ENCODE measurements around the gene XXYLT1.

Gene XXYLT1

DNA sequence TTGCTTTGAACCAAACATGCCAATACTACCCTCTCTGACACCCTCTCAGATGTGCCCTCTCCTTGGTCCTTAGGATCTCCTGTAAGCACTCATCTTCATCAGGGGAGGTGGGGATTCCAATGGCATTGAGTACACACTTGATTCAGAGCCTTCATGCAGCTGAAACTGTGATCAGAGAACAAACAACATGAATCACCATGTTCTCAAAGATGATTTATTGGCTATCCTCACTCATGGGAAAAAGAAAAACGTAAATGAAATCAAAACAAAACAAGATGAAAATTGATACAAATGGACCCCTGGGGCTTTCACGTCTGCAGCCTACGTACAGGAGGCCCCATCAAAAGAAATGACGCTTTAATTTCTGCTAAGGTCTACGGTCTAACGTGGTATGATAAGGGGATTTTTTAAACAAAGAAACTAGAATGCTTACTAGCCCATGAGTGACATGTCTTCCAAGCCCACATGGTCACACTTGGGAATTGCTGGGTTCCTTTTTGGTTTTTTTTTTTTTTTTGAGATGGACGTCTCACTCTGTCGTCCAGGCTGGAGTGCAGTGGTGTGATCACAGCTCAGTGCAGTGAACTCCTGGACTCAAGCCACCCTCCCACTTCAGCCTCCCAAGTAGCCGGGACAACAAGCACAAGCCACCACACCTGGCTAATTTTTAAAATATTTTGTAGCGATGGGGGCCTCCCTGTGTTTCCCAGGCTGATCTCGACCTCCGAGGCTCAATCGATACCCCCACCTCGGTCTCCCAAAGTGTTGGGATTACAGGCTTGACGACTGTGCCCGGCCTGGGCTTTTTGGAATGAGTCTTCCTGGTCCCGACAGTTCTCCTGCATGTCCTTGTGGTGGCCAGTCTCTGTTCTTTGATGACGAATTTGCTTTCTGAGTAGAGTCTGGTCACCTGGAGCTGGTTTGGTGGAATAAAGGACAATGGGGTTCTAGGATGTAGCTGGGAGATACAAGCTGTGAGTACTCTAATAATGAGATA, 202.6 kb downstream of the XXYLT1 start:
- Histone ChIP-seq H3K9ac (ENCODE audit: low read length in 5 of 5) (no peak overlapping the region), H3K4me1 (ENCODE audit: control insufficient read depth in 5 of 5, insufficient read depth in 5 of 5, low read length in 5 of 5) (peaks cover 0 to 5% (median 0%) of the 10 kb centered on the region in 5 donors), H3K4me3 (ENCODE audit: low read depth in 1 of 5, low read length in 5 of 5) (no peak overlapping the region), H3K27me3 (ENCODE audit: control insufficient read depth in 5 of 5, insufficient read depth in 4 of 5, low read length in 5 of 5) (no peaks in the 10 kb centered on the region), H3K36me3 (ENCODE audit: control insufficient read depth in 5 of 5, insufficient read depth in 5 of 5, low read length in 5 of 5) (peaks cover 0 to 33% (median 22%) of the 10 kb centered on the region in 5 donors), H3K27ac (ENCODE audit: low read depth, low read length) (no peak overlapping the region), H3K9me3 (ENCODE audit: control insufficient read depth in 5 of 5, low read length in 5 of 5) (no peaks in the 10 kb centered on the region)

DNA sequence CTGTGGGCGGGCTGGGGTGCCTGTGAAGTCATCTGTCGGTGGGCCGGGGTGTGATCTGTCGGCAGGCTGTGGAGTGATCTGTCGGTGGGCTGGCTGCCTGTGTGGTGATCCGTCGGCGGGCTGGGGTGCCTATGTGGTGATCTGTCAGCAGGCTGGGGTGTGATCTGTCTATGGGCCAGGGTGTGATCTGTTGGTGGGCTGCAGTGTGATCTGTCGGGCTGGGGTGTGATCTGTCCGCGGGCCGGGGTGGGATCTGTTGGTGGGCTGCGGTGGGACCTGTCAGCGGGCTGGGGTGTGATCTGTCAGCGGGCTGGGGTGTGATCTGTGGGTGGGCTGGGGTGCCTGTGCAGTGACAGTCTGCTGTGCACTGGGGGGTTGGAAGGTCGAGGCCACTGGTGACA, 204.5 kb downstream of the XXYLT1 start:
- H3K27me3 ChIP-seq (ENCODE audit: control insufficient read depth in 5 of 5, insufficient read depth in 4 of 5, low read length in 5 of 5): peaks cover 0 to 7% (median 0%) of the 10 kb centered on the region in 5 donors
- H3K27ac ChIP-seq (ENCODE audit: low read depth, low read length): no peak overlapping the region
- no peak overlapping the region for H3K9ac ChIP-seq (ENCODE audit: low read length in 5 of 5)
- peaks cover 0 to 25% (median 17%) of the 10 kb centered on the region in 5 donors for H3K36me3 ChIP-seq (ENCODE audit: control insufficient read depth in 5 of 5, insufficient read depth in 5 of 5, low read length in 5 of 5)
- H3K4me3 ChIP-seq (ENCODE audit: low read depth in 1 of 5, low read length in 5 of 5): no peak overlapping the region
- no peaks in the 10 kb centered on the region for H3K4me1 ChIP-seq (ENCODE audit: control insufficient read depth in 5 of 5, insufficient read depth in 5 of 5, low read length in 5 of 5)
- no peaks in the 10 kb centered on the region for H3K9me3 ChIP-seq (ENCODE audit: control insufficient read depth in 5 of 5, low read length in 5 of 5)

GRCh38 chr3:195065864-195066185, 205.1 kb downstream of the XXYLT1 start:
- peaks cover 0 to 22% (median 17%) of the 10 kb centered on the region in 5 donors for H3K36me3 ChIP-seq (ENCODE audit: control insufficient read depth in 5 of 5, insufficient read depth in 5 of 5, low read length in 5 of 5)
- H3K4me3 ChIP-seq (ENCODE audit: low read depth in 1 of 5, low read length in 5 of 5): no peak overlapping the region
- no peaks in the 10 kb centered on the region for H3K4me1 ChIP-seq (ENCODE audit: control insufficient read depth in 5 of 5, insufficient read depth in 5 of 5, low read length in 5 of 5)
- no peaks in the 10 kb centered on the region for H3K9me3 ChIP-seq (ENCODE audit: control insufficient read depth in 5 of 5, low read length in 5 of 5)
- H3K27ac ChIP-seq (ENCODE audit: low read depth, low read length): no peak overlapping the region
- H3K27me3 ChIP-seq (ENCODE audit: control insufficient read depth in 5 of 5, insufficient read depth in 4 of 5, low read length in 5 of 5): peaks cover 0 to 10% (median 0%) of the 10 kb centered on the region in 5 donors
- no peak overlapping the region for H3K9ac ChIP-seq (ENCODE audit: low read length in 5 of 5)

DNA sequence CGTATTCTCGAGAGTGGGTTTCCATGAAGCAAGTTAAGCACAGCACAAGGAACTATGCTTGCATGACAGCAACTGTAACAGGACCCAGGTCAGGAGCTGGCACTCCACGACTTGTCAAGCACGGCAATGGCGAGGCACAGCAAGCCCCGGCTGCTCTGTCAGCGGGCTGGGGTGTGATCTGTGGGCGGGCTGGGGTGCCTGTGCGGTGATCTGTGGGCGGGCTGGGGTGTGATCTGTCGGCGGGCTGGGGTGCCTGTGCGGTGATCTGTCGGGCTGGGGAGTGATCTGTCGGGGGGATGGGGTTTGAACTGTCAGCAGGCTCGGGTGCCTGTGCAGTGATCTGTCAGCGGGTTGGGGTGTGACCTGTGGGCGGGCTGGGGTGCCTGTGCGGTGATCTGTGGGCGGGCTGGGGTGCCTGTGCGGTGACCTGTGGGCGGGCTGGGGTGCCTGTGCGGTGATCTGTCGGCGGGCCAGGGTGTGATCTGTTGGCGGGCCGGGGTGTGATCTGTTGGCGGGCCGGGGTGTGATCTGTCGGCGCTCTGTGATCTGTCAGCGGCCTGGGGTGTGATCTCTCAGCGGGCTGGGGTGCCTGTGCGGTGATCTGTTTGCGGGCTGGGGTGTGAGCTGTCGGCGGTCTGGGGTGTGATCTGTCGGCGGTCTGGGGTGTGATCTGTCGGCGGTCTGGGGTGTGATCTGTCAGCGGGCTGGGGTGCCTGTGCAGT, 205.7 kb downstream of the XXYLT1 start:
- Histone ChIP-seq H3K27me3 (ENCODE audit: control insufficient read depth in 5 of 5, insufficient read depth in 4 of 5, low read length in 5 of 5) (peaks cover 0 to 10% (median 0%) of the 10 kb centered on the region in 5 donors), H3K9ac (ENCODE audit: low read length in 5 of 5) (no peak overlapping the region), H3K27ac (ENCODE audit: low read depth, low read length) (no peak overlapping the region), H3K4me1 (ENCODE audit: control insufficient read depth in 5 of 5, insufficient read depth in 5 of 5, low read length in 5 of 5) (no peaks in the 10 kb centered on the region), H3K9me3 (ENCODE audit: control insufficient read depth in 5 of 5, low read length in 5 of 5) (no peaks in the 10 kb centered on the region), H3K36me3 (ENCODE audit: control insufficient read depth in 5 of 5, insufficient read depth in 5 of 5, low read length in 5 of 5) (peaks cover 0 to 22% (median 17%) of the 10 kb centered on the region in 5 donors), H3K4me3 (ENCODE audit: low read depth in 1 of 5, low read length in 5 of 5) (no peak overlapping the region)

DNA sequence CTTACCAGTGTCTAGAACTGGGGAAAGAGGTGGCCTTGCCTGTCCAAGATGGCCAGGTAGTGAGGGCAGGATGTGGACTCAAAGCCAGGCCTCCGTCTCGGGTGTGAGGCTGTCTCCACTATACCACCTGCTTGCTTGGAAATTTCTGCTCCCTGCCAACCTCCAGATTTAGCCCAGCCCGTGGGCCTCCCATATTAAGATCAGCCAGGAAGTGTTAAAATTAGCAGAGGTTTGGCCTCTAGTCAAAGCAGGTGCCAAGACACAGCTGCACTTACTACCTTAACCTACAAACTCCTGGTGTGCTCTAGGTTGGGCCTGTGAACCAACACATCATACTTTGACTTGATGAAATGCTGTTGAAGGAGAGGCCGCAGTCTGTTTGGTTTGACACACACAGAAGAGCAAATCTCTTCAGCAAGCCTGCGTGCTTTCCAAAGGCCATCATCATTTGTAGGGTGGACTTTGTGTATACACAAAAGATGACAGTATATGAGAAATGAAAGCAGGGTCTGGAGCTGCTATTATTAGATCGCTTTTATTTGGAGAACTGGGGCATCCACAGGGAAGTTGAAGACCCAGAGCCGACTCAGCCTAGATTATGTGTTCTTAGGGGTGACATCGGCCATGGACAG, 206.5 kb downstream of the XXYLT1 start:
- Histone ChIP-seq H3K9ac (ENCODE audit: low read length in 5 of 5) (no peak overlapping the region), H3K27me3 (ENCODE audit: control insufficient read depth in 5 of 5, insufficient read depth in 4 of 5, low read length in 5 of 5) (peaks cover 0 to 12% (median 2%) of the 10 kb centered on the region in 5 donors), H3K4me1 (ENCODE audit: control insufficient read depth in 5 of 5, insufficient read depth in 5 of 5, low read length in 5 of 5) (peaks cover 0 to 4% (median under 1%) of the 10 kb centered on the region in 5 donors), H3K9me3 (ENCODE audit: control insufficient read depth in 5 of 5, low read length in 5 of 5) (no peaks in the 10 kb centered on the region), H3K4me3 (ENCODE audit: low read depth in 1 of 5, low read length in 5 of 5) (no peak overlapping the region), H3K27ac (ENCODE audit: low read depth, low read length) (no peak overlapping the region), H3K36me3 (ENCODE audit: control insufficient read depth in 5 of 5, insufficient read depth in 5 of 5, low read length in 5 of 5) (peaks cover 0 to 17% (median 14%) of the 10 kb centered on the region in 5 donors)

- Histone ChIP-seq H3K27me3 (ENCODE audit: control insufficient read depth in 5 of 5, insufficient read depth in 4 of 5, low read length in 5 of 5) (peaks cover 0 to 15% (median 5%) of the 10 kb centered on the region in 5 donors), H3K27ac (ENCODE audit: low read depth, low read length) (no peak overlapping the region), H3K4me3 (ENCODE audit: low read depth in 1 of 5, low read length in 5 of 5) (no peak overlapping the region), H3K36me3 (ENCODE audit: control insufficient read depth in 5 of 5, insufficient read depth in 5 of 5, low read length in 5 of 5) (peaks cover 0 to 10% (median 7%) of the 10 kb centered on the region in 5 donors), H3K9me3 (ENCODE audit: control insufficient read depth in 5 of 5, low read length in 5 of 5) (no peaks in the 10 kb centered on the region), H3K4me1 (ENCODE audit: control insufficient read depth in 5 of 5, insufficient read depth in 5 of 5, low read length in 5 of 5) (peaks cover 0 to 10% (median 4%) of the 10 kb centered on the region in 5 donors), H3K9ac (ENCODE audit: low read length in 5 of 5) (peak overlapping the region in 1 of 5 donors; percentile 6)
Measured at GRCh38 chr3:195063581-195064193, 207.3 kb downstream of the XXYLT1 start.

GRCh38 chr3:195062866-195063540, 208.0 kb downstream of the XXYLT1 start:
- H3K9me3 ChIP-seq (ENCODE audit: control insufficient read depth in 5 of 5, low read length in 5 of 5): no peaks in the 10 kb centered on the region
- H3K4me1 ChIP-seq (ENCODE audit: control insufficient read depth in 5 of 5, insufficient read depth in 5 of 5, low read length in 5 of 5): peaks cover 0 to 15% (median 4%) of the 10 kb centered on the region in 5 donors
- H3K27me3 ChIP-seq (ENCODE audit: control insufficient read depth in 5 of 5, insufficient read depth in 4 of 5, low read length in 5 of 5): peaks cover 0 to 15% (median 5%) of the 10 kb centered on the region in 5 donors
- H3K36me3 ChIP-seq (ENCODE audit: control insufficient read depth in 5 of 5, insufficient read depth in 5 of 5, low read length in 5 of 5): peaks cover 0 to 3% (median 3%) of the 10 kb centered on the region in 5 donors
- H3K9ac ChIP-seq (ENCODE audit: low read length in 5 of 5): no peak overlapping the region
- H3K27ac ChIP-seq (ENCODE audit: low read depth, low read length): no peak overlapping the region
- H3K4me3 ChIP-seq (ENCODE audit: low read depth in 1 of 5, low read length in 5 of 5): no peak overlapping the region

DNA sequence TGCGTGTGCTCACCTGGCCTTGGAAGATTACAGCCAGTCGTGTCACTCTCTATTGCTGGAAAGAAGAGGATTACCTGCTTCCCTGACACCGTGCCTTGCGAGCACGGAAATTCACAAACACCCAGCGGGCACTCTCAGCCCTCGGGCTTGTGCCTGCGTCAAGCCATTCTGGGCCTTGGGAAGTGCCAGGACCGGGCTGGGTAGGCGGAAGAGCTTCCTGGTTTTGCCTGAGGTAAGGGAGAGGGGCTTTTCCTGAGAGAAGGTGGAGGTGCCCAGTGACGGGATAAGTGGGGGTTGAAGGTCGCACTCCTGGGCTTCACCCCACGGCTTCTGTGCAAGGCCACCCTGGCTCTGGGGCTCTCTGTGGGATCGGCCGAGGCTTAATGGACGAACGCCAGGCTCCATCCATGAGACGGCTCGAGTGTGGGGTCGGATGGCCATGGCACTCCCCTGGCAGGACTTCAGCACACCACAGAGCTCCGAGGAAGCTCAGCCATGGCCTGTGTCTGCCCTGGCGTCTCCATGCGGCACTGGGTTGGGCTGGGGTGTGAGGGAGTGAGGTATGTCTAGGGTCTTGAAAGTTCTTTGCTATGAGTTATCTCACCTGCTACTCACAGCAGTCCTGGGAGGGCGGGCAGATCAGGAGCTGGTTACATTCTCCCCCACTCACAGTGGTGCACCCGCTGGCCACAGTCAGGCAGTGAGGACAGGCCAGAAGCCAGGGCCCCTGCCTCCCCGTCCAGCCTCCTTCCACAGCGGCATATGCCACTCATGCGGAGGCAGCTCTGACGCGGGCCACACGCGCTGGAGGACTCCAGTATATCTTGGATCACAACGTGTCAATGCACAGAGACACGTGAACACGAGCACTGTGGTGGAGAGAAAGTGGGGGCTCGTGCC, 209.0 kb downstream of the XXYLT1 start:
- Histone ChIP-seq H3K27ac (ENCODE audit: low read depth, low read length) (no peak overlapping the region), H3K9me3 (ENCODE audit: control insufficient read depth in 5 of 5, low read length in 5 of 5) (no peaks in the 10 kb centered on the region), H3K9ac (ENCODE audit: low read length in 5 of 5) (no peak overlapping the region), H3K36me3 (ENCODE audit: control insufficient read depth in 5 of 5, insufficient read depth in 5 of 5, low read length in 5 of 5) (no peaks in the 10 kb centered on the region), H3K4me3 (ENCODE audit: low read depth in 1 of 5, low read length in 5 of 5) (no peak overlapping the region), H3K27me3 (ENCODE audit: control insufficient read depth in 5 of 5, insufficient read depth in 4 of 5, low read length in 5 of 5) (peaks cover 0 to 15% (median 5%) of the 10 kb centered on the region in 5 donors), H3K4me1 (ENCODE audit: control insufficient read depth in 5 of 5, insufficient read depth in 5 of 5, low read length in 5 of 5) (peaks cover 0 to 18% (median 4%) of the 10 kb centered on the region in 5 donors)
